GM21447 (cell line): ENCODE results near the gene WWOX.
"Not testable (repeated sequence)": the region's sequence is repeated elsewhere in the genome, so short reads cannot be mapped to it uniquely, and the experiment has no call there.

Experiments
- ATAC-seq: cut with Tn5 transposase; IDR thresholded peaks from one replicate; pipeline ENCODE4 v1.9.1; 2021; ENCODE audit not compliant: unreplicated experiment

WWOX gene

GRCh38 chr16:78592111-78592510 is 492.7 kb downstream of the WWOX start:
- ATAC-seq: no peak

GRCh38 chr16:78593352-78593751 is 493.9 kb downstream of the WWOX start:
- ATAC-seq: no peak

- ATAC-seq: no peak
Observed at GRCh38 chr16:78594191-78594590, 494.7 kb downstream of the WWOX start.

GRCh38 chr16:78596348-78596995 is 497.0 kb downstream of the WWOX start:
- no peak for ATAC-seq

GRCh38 chr16:78596996-78597422 is 497.6 kb downstream of the WWOX start:
- ATAC-seq: no peak

GRCh38 chr16:78597809-78598570 is 498.5 kb downstream of the WWOX start:
- ATAC-seq: no peak

GRCh38 chr16:78599271-78599670 is 499.8 kb downstream of the WWOX start:
- no peak for ATAC-seq

GRCh38 chr16:78604423-78605062 is 505.1 kb downstream of the WWOX start:
- ATAC-seq: not testable (repeated sequence)

- ATAC-seq: no peak
Observed at GRCh38 chr16:78605548-78606101, 506.2 kb downstream of the WWOX start.

- ATAC-seq: no peak
Observed at GRCh38 chr16:78606545-78606944, 507.1 kb downstream of the WWOX start.

GRCh38 chr16:78607022-78607421 is 507.6 kb downstream of the WWOX start:
- no peak for ATAC-seq

- ATAC-seq: no peak
Observed at GRCh38 chr16:78607465-78607864, 508.0 kb downstream of the WWOX start.

GRCh38 chr16:78608305-78608776 is 508.9 kb downstream of the WWOX start:
- ATAC-seq: no peak

- no peak for ATAC-seq
Observed at GRCh38 chr16:78609402-78610274, 510.2 kb downstream of the WWOX start.

GRCh38 chr16:78611318-78611717 is 511.9 kb downstream of the WWOX start:
- no peak for ATAC-seq

- no peak for ATAC-seq
Observed at GRCh38 chr16:78619811-78620210, 520.4 kb downstream of the WWOX start.

- no peak for ATAC-seq
Observed at GRCh38 chr16:78620291-78620690, 520.8 kb downstream of the WWOX start.

GRCh38 chr16:78623796-78624195 is 524.3 kb downstream of the WWOX start:
- ATAC-seq: no peak

GRCh38 chr16:78624366-78624765 is 524.9 kb downstream of the WWOX start:
- no peak for ATAC-seq

- no peak for ATAC-seq
Observed at GRCh38 chr16:78628461-78629045, 529.1 kb downstream of the WWOX start.
